GM19099 (cell line): Measurements from ENCODE around the gene WIPF1.

ENCODE experiments used
- POLR2A ChIP-seq: IDR thresholded peaks from 3 replicates; pipeline ENCODE4 v1.6.1; 2011; ENCODE audit warnings: low read depth; ENCODE audit not compliant: insufficient read length; ENCODE audit errors: extremely low read depth

The WIPF1 gene

GRCh38 chr2:174554529-174555150 is 43.0 kb downstream of the WIPF1 start:
- TF ChIP-seq POLR2A, result no peak

DNA sequence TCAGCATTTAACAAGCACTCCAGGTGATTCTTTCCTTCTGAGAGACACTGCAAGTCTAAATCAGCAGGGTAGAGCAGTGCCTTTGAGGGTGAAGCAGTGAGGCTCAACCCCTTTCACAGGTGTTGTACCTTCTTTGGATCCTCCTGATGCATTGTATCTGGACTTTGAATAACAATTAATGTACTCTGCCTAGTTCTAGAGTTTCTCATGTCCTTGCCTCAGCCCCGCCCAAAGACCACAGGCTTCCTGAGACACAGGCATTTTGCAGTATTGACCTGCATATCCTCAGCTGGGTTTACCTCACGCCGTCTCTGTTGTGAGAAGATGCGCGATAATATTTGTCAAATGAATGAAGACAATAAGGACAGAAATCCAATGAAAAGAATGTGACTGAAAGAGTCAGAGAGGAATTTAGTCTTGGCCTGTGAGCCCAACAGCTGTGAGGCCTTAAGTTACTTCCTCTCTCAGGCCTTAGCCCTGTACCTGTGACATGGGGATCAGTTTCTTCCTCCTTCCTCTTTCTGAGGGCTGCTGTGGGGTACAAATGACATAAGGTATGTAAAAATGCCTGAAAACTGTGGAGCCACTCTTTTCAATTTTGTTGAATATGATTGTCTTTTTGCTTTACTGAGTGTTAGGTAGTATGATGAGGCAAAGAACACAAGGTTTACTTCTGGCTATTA is 43.7 kb downstream of the WIPF1 start:
- no peak for TF ChIP-seq POLR2A

- no peak for TF ChIP-seq POLR2A
Observed at GRCh38 chr2:174552880-174553279, 44.7 kb downstream of the WIPF1 start.

DNA sequence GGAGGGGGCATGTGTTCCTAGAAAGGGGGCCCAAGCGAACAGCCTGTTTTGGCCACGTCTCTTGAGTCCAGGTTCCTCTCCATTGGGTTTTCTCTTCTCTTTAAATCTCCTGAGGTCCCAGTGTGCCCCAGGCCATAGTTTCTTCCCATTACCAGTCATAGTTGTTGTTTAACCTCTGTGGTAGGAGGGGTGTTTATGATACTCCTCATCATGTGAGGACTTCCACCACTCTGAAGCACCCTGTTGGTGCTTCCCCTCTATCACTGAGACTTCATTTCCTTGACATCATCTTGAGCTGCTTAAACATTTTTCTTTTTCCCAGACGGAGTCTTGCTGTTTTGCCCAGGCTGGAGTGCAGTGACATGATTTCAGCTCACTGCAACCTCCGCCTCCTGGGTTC is 45.9 kb downstream of the WIPF1 start:
- TF ChIP-seq POLR2A, result no peak

- TF ChIP-seq POLR2A, result no peak
Observed at GRCh38 chr2:174546519-174547506, 50.8 kb downstream of the WIPF1 start.

- no peak for TF ChIP-seq POLR2A
Observed at GRCh38 chr2:174545240-174545639, 52.4 kb downstream of the WIPF1 start.

- TF ChIP-seq POLR2A, result no peak
Observed at GRCh38 chr2:174544802-174545201, 52.8 kb downstream of the WIPF1 start.

DNA sequence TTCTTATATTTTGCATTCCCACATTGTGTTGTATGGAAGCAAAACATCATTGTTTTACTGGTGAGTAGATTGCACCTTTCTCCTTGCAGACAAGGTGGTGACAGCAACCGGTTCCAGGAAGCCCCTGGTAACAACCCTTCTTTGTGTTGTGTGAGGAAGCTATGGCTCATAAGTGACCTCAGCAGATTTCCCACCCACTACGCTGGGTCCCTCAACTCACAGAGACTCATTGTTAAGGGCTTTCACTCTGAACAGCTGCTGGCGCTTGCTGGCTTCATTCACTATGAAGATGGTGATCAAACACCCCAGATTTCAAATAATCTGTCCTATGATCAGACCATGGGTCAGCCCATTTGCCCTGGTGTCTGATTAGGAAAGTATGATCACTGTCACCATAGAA is 53.4 kb downstream of the WIPF1 start:
- TF ChIP-seq POLR2A, result no peak

DNA sequence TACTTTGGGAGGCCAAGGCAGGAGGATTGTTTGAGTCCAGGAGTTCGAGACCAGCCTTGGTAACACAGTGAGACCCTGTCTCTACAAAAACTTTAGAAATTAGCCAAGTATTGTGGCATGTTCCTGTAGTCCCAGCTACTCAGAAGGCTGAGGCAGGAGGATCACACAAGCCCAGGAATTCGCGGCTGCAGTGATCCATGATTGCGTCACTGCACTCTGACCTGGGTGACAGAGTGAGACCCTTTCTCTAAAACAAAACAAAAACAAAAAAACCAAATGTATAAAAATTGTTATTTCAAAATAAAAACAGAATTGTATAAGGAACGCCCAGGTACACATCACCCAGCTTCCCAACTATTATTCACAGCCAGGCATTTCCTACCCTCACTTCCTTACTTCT is 56.7 kb downstream of the WIPF1 start:
- TF ChIP-seq POLR2A, result no peak

DNA sequence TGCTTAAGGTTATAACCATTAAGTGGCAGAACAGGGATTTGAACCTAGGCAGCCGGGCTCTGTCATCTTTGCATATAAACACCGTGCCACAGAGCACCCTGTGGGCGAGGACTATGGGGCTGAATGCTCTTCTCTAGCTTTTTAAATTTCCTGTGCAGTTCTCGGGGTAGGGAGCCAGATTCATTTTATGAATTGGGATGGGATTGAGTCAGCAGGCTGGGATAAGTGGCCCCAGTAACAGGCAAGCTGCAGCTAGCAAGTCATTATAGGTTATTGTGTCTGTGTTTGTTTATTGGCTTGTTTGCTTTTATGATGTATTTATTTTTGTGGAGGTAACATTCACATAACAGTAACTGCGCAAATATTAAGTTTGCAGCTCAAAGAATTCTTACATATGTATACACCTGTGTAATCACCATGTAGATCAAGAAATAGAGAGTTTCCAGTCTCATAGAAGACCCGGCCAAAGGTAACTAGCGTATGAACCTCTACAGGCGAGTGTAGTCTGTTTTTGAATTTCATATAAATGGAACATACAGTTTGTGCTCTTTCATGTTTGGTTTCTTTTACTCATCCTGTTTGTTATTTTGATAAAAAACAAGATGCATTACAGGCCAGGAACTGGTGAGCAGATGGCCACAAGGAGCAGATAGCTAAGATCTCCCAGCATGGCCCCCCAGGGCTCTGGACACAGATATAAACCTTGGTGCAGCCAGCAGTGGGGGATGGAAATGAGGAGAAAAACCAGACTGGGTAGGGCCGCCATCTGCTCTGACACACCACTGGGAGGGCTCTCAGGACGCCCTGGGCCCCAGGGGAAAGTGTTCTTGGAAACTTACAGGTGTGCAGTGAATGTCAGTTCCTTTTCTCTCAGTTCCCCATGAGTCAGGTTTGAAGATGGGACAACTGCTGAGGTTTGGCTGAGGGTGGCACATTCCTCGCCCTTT is 61.6 kb downstream of the WIPF1 start:
- TF ChIP-seq POLR2A, result no peak

DNA sequence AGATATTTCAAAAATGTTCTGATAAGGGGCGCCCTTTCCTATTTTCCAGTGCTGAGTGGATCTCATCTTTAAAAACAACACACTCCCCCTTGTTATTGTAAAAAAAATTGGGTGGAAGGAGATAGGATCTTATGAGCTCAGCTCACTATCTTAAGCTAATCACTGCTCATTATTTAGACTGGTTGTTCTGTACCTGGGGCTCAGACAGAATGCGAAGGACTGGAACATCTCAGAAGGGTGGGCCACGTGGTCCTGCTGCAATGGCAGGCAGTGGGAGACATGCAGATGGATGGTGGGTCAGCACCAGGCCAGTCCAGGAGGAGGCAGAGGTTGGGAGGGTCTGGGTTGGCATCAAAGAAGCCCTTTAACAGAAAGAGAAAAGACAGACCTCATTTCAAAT is 62.5 kb downstream of the WIPF1 start:
- TF ChIP-seq POLR2A, result no peak

GRCh38 chr2:174529916-174530315 is 67.7 kb downstream of the WIPF1 start:
- TF ChIP-seq POLR2A, result no peak

GRCh38 chr2:174527959-174528358 is 69.6 kb downstream of the WIPF1 start:
- no peak for TF ChIP-seq POLR2A

- TF ChIP-seq POLR2A, result no peak
Observed at GRCh38 chr2:174527101-174527721, 70.4 kb downstream of the WIPF1 start.
